Natural killer cell (primary cell): Measurements from ENCODE around the gene VPS45. TPM values are rescaled to one million over a fixed set of nuclear protein-coding genes. Genes with fewer than 3 reads are reported as not detected.
A peak's percentile ranks its signal among the peaks of the same experiment; 100 is the strongest.

Experiments
- ATAC-seq, 3 donors: fragments of 150-1000 bp in 2 of 3; fragments of 200-7000 bp in 1 of 3; cut with Tn5 transposase; 1 replicate in 1 of 3; 2 replicates in 2 of 3; pipeline ENCODE4 v1.10.0; 2021; ENCODE audit warnings: mild to moderate bottlenecking in 2 of 3, moderate library complexity in 2 of 3
- DNase-seq, 2 donors: peaks; one replicate each; pipeline versions ENCODE4 v3.0.0 to v3.0.0-alpha.2; 2013 to 2021; ENCODE audit warnings: mixed read lengths in 1 of 2
- H3K27ac ChIP-seq: one replicate; pipeline ENCODE4 v1.5.1; 2013; ENCODE audit warnings: mild to moderate bottlenecking, low read length
- H3K27me3 ChIP-seq: one replicate; pipeline ENCODE4 v1.6.1; 2013; ENCODE audit warnings: low read length; ENCODE audit not compliant: control insufficient read depth, insufficient read depth
- H3K36me3 ChIP-seq: one replicate; pipeline ENCODE4 v1.6.1; 2013; ENCODE audit warnings: low read length; ENCODE audit not compliant: control insufficient read depth, insufficient read depth
- H3K4me1 ChIP-seq: one replicate; pipeline ENCODE4 v1.6.1; 2013; ENCODE audit warnings: low read length; ENCODE audit not compliant: control insufficient read depth, insufficient read depth
- H3K4me3 ChIP-seq: one replicate; pipeline ENCODE4 v1.5.1; 2013; ENCODE audit warnings: low read length
- H3K9me3 ChIP-seq: one replicate; pipeline ENCODE4 v1.6.1; 2013; ENCODE audit warnings: low read length; ENCODE audit not compliant: control insufficient read depth, insufficient read depth
- H3K27ac Mint-ChIP-seq, 2 donors: one replicate each; pipeline ENCODE4 v1.8.0; 2022; ENCODE audit warnings: mild to moderate bottlenecking in 2 of 2, mixed read lengths in 2 of 2, moderate library complexity in 1 of 2
- H3K27me3 Mint-ChIP-seq, 2 donors: one replicate each; pipeline ENCODE4 v1.8.0; 2022; ENCODE audit warnings: low read depth in 2 of 2, mixed read lengths in 2 of 2
- H3K36me3 Mint-ChIP-seq: one replicate; pipeline ENCODE4 v1.8.0; 2022; ENCODE audit warnings: mixed read lengths
- H3K4me1 Mint-ChIP-seq, 2 donors: one replicate each; pipeline ENCODE4 v1.8.0; 2022; ENCODE audit warnings: mixed read lengths in 2 of 2
- H3K4me3 Mint-ChIP-seq: one replicate; pipeline ENCODE4 v1.8.0; 2022; ENCODE audit warnings: mild to moderate bottlenecking, moderate library complexity, mixed read lengths
- H3K9me3 Mint-ChIP-seq, 2 donors: one replicate each; pipeline ENCODE4 v1.8.0; 2022; ENCODE audit warnings: mixed read lengths in 2 of 2
- WGBS: methylation state at CpG from one replicate; pipeline ENCODE4 v1.1.7; 2013; ENCODE audit warnings: missing lambda C conversion rate; ENCODE audit not compliant: insufficient coverage; 5-methylcytosine and 5-hydroxymethylcytosine counted together
- intact Hi-C: fragments of 100-400 bp; cut with micrococcal nuclease; formaldehyde crosslinking; loops from one replicate; pipeline ENCODE4 v1.14.2; 2022
- total RNA-seq, 4 donors: library from RNA; stranded (reverse); fragments of 120-200 nt in 1 of 4; gene quantifications; one replicate each; pipeline versions ENCODE4 v1.2.3 to v1.2.4, GENCODE V29; 2013 to 2022
- TF ChIP-seq, protein P1 (sequence below): fragments of 200-600 bp; IDR thresholded peaks from one replicate; pipeline ENCODE4 v1.8.0; 2022; ENCODE audit warnings: antibody characterized with exemption

The VPS45 gene
- total RNA-seq, 3 donors from 2014 or later (not counting 1 experiment from before 2014, with no cell fraction given) = 28.8 to 41.1 (median 33.0) TPM

- DNase-seq = peak in 1 of 2 donors; percentile 47
- Mint-ChIP-seq H3K36me3 (peaks cover 9% of the 10 kb centered on the region), H3K4me1 (peaks cover 43 to 51% of the 10 kb centered on the region in 2 donors), H3K4me3 (peak overlapping the region; percentile 84), H3K9me3 (peaks cover 2% of the 10 kb centered on the region in 2 donors), H3K27me3 (no peaks in the 10 kb centered on the region), H3K27ac (peak overlapping the region; percentile 85 to 91)
- peak overlapping the region; percentile 12 for H3K4me3 ChIP-seq
- H3K9me3 ChIP-seq = no peaks in the 10 kb centered on the region
- TF ChIP-seq, protein P1, sequence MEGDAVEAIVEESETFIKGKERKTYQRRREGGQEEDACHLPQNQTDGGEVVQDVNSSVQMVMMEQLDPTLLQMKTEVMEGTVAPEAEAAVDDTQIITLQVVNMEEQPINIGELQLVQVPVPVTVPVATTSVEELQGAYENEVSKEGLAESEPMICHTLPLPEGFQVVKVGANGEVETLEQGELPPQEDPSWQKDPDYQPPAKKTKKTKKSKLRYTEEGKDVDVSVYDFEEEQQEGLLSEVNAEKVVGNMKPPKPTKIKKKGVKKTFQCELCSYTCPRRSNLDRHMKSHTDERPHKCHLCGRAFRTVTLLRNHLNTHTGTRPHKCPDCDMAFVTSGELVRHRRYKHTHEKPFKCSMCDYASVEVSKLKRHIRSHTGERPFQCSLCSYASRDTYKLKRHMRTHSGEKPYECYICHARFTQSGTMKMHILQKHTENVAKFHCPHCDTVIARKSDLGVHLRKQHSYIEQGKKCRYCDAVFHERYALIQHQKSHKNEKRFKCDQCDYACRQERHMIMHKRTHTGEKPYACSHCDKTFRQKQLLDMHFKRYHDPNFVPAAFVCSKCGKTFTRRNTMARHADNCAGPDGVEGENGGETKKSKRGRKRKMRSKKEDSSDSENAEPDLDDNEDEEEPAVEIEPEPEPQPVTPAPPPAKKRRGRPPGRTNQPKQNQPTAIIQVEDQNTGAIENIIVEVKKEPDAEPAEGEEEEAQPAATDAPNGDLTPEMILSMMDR = no peak
- WGBS = 0% methylated on average over 2 of the region's 2 CpGs
- no peaks in the 10 kb centered on the region for H3K27me3 ChIP-seq
- intact Hi-C loops = loop anchor here (5.0 kb wide), 1 partner anchor 37 kb away; the partner anchor contains the start of gene PLEKHO1
- peak in 2 of 3 donors; percentile 55 to 65 for ATAC-seq
- H3K36me3 ChIP-seq = peaks cover 4% of the 10 kb centered on the region
- peaks cover 10% of the 10 kb centered on the region for H3K4me1 ChIP-seq
- H3K27ac ChIP-seq = peak overlapping the region; percentile 63
Measured at GRCh38 chr1:150110116-150110515, 42.5 kb downstream of the VPS45 start.

GRCh38 chr1:150111670-150112069 lies 44.1 kb downstream of the VPS45 start:
- Histone ChIP-seq H3K36me3 (peaks cover 4% of the 10 kb centered on the region), H3K27ac (no peak overlapping the region), H3K4me1 (peaks cover 10% of the 10 kb centered on the region), H3K4me3 (no peak overlapping the region), H3K9me3 (no peaks in the 10 kb centered on the region), H3K27me3 (no peaks in the 10 kb centered on the region)
- H3K4me1 Mint-ChIP-seq = peaks cover 35 to 39% of the 10 kb centered on the region in 2 donors
- H3K36me3 Mint-ChIP-seq = peaks cover 15% of the 10 kb centered on the region
- no peak overlapping the region for H3K4me3 Mint-ChIP-seq
- no peak for DNase-seq
- ATAC-seq = no peak
- 89% methylated on average over 3 of the region's 5 CpGs for WGBS
- peak overlapping the region in 1 of 2 donors; percentile 85 for H3K27ac Mint-ChIP-seq
- intact Hi-C loops = loop anchor here (5.0 kb wide), 1 partner anchor 36 kb away; the partner anchor contains the start of gene PLEKHO1
- no peaks in the 10 kb centered on the region for H3K27me3 Mint-ChIP-seq
- H3K9me3 Mint-ChIP-seq = peaks cover 5% of the 10 kb centered on the region in 2 donors
- TF ChIP-seq, protein P1 = no peak

DNA sequence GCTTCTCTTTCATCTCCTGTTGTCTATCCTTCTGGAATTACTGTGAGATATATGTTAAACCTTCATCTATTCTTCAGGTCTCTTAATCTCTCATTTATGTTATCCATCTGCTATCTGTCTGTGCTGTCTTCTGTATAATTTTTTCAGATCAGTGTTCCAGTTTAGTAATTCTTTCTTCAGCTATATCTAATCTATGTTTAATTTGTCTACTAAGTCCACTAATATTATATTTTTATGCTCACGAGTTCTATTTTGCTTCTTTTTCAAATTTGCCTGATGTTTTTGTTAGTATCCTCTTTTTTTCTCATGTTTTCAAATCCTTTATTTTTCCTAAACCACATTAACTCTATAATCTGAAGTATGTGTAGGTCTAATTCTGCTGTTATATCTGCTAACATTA lies 47.5 kb downstream of the VPS45 start:
- DNase-seq (no peak), ATAC-seq (no peak)
- H3K27ac ChIP-seq = no peak overlapping the region
- no peak overlapping the region for H3K27ac Mint-ChIP-seq
- peaks cover 12 to 14% of the 10 kb centered on the region in 2 donors for H3K4me1 Mint-ChIP-seq
- no peaks in the 10 kb centered on the region for H3K27me3 ChIP-seq
- intact Hi-C loops = no loop called here
- peaks cover 5% of the 10 kb centered on the region in 2 donors for H3K9me3 Mint-ChIP-seq
- TF ChIP-seq, protein P1 = no peak
- no peaks in the 10 kb centered on the region for H3K9me3 ChIP-seq
- H3K4me3 ChIP-seq = no peak overlapping the region
- WGBS = no CpG with 5 or more reads among the region's 1 CpG
- no peak overlapping the region for H3K4me3 Mint-ChIP-seq
- H3K4me1 ChIP-seq = peaks cover 3% of the 10 kb centered on the region
- no peaks in the 10 kb centered on the region for H3K27me3 Mint-ChIP-seq
- peaks cover 4% of the 10 kb centered on the region for H3K36me3 ChIP-seq
- peaks cover 15% of the 10 kb centered on the region for H3K36me3 Mint-ChIP-seq

- no peaks in the 10 kb centered on the region for H3K4me1 Mint-ChIP-seq
Measured at GRCh38 chr1:150118716-150119115, 51.1 kb downstream of the VPS45 start.

More at GRCh38 chr1:150118716-150119115, 51.1 kb downstream of the VPS45 start:
- H3K27me3 Mint-ChIP-seq = no peaks in the 10 kb centered on the region
- TF ChIP-seq, protein P1 = no peak
- intact Hi-C loops = no loop called here
- WGBS = 75% methylated on average over 2 of the region's 2 CpGs
- H3K36me3 Mint-ChIP-seq = peaks cover 15% of the 10 kb centered on the region
- Histone ChIP-seq H3K27ac (no peak overlapping the region), H3K4me1 (no peaks in the 10 kb centered on the region), H3K9me3 (no peaks in the 10 kb centered on the region), H3K27me3 (no peaks in the 10 kb centered on the region), H3K4me3 (no peak overlapping the region), H3K36me3 (no peaks in the 10 kb centered on the region)
- H3K9me3 Mint-ChIP-seq = peaks cover 5% of the 10 kb centered on the region in 2 donors
- H3K27ac Mint-ChIP-seq = no peak overlapping the region
- no peak overlapping the region for H3K4me3 Mint-ChIP-seq
- ATAC-seq = no peak
- DNase-seq = no peak
